HepG2 (cell line): ENCODE data around the gene HIGD1C. TPM values are rescaled to one million over a fixed set of nuclear protein-coding genes. Genes with fewer than 3 reads are reported as not detected.

Experiments
- ARNTL ChIP-seq: sonication (generic); formaldehyde crosslinking; IDR thresholded peaks from 2 replicates; pipeline ENCODE4 v1.4.0; 2020; ENCODE audit warnings: mild to moderate bottlenecking, missing genetic modification reagents
- ASH2L ChIP-seq: fragments of 300-600, 200-600 bp; sonication (generic); IDR thresholded peaks from 2 replicates; pipeline ENCODE4 v1.7.0; 2017; ENCODE audit warnings: low read depth, mild to moderate bottlenecking, moderate library complexity, mixed read lengths, low read length; ENCODE audit not compliant: insufficient read length
- BRD4 ChIP-seq: sonication (generic); formaldehyde crosslinking; IDR thresholded peaks from 2 replicates; pipeline ENCODE4 v1.4.0; 2020; ENCODE audit warnings: missing genetic modification reagents
- CEBPB ChIP-seq: IDR thresholded peaks from 2 replicates; pipeline ENCODE4 v1.6.1; 2011; ENCODE audit warnings: low read depth, low read length, improper control_type of control experiment, borderline replicate concordance
- CREB1 ChIP-seq, 2 experiments: fragments of 450-650 bp in 1 of 2; IDR thresholded peaks; 2 replicates each; pipeline ENCODE4 v1.6.1; 2016 to 2017; ENCODE audit warnings: control low read depth in 1 of 2, mild to moderate bottlenecking in 1 of 2, missing compliant biosample characterization in 1 of 2, missing genetic modification characterization in 1 of 2
- FOXK2 ChIP-seq: fragments of 450-650 bp; IDR thresholded peaks from 2 replicates; pipeline ENCODE4 v1.6.1; 2016
- MAFF ChIP-seq: IDR thresholded peaks from 2 replicates; pipeline ENCODE4 v1.6.1; 2011; ENCODE audit warnings: low read depth, low read length, improper control_type of control experiment
- MAFK ChIP-seq, 2 experiments: IDR thresholded peaks in 1 of 2; conservative IDR thresholded peaks in 1 of 2; 2 replicates each; pipeline ENCODE4 v1.6.1; 2011; ENCODE audit warnings: improper control_type of control experiment in 2 of 2, low read length in 2 of 2
- MATR3 ChIP-seq: sonication (generic); formaldehyde crosslinking; IDR thresholded peaks from 2 replicates; pipeline ENCODE4 v1.4.0; 2020; ENCODE audit warnings: missing genetic modification reagents
- NCOR1 ChIP-seq: fragments of 200-600 bp; sonication (generic); IDR thresholded peaks from 2 replicates; pipeline ENCODE4 v1.7.0; 2017; ENCODE audit warnings: antibody characterized with exemption, low read length, borderline replicate concordance
- PPARG ChIP-seq: conservative IDR thresholded peaks from 2 replicates; pipeline ENCODE4 v1.6.1; 2016; ENCODE audit warnings: missing biosample characterization, missing genetic modification reagents
- PRDM4 ChIP-seq: sonication (generic); formaldehyde crosslinking; IDR thresholded peaks from 2 replicates; pipeline ENCODE4 v1.9.0; 2021; ENCODE audit warnings: missing genetic modification reagents, borderline replicate concordance
- SIX4 ChIP-seq: sonication (generic); formaldehyde crosslinking; IDR thresholded peaks from 2 replicates; pipeline ENCODE4 v1.4.0; 2020; ENCODE audit warnings: missing genetic modification reagents
- THAP9 ChIP-seq: sonication (generic); formaldehyde crosslinking; IDR thresholded peaks from 2 replicates; pipeline ENCODE4; 2020; ENCODE audit warnings: missing genetic modification reagents, mild to moderate bottlenecking, borderline replicate concordance
- WIZ ChIP-seq: sonication (generic); formaldehyde crosslinking; IDR thresholded peaks from 2 replicates; pipeline ENCODE4 v1.5.1; 2020; ENCODE audit warnings: mild to moderate bottlenecking, missing genetic modification reagents
- ZNF10 ChIP-seq: sonication (generic); formaldehyde crosslinking; IDR thresholded peaks from 2 replicates; pipeline ENCODE4 v1.4.0; 2020; ENCODE audit warnings: mild to moderate bottlenecking, low read depth, missing genetic modification reagents, borderline replicate concordance
- ZNF143 ChIP-seq: sonication (generic); formaldehyde crosslinking; IDR thresholded peaks from 2 replicates; pipeline ENCODE4 v1.4.0; 2020; ENCODE audit warnings: missing genetic modification reagents
- ZNF235 ChIP-seq: sonication (generic); formaldehyde crosslinking; IDR thresholded peaks from 2 replicates; pipeline ENCODE4 v1.8.1; 2023; ENCODE audit warnings: mild to moderate bottlenecking, missing genetic modification reagents, borderline replicate concordance
- ZNF256 ChIP-seq: sonication (generic); formaldehyde crosslinking; conservative IDR thresholded peaks from 2 replicates; pipeline ENCODE4 v1.4.0; 2020; ENCODE audit warnings: missing genetic modification reagents
- ZNF260 ChIP-seq: sonication (generic); formaldehyde crosslinking; IDR thresholded peaks from 2 replicates; pipeline ENCODE4 v1.4.0; 2020; ENCODE audit warnings: missing genetic modification reagents, low read depth, mild to moderate bottlenecking, borderline replicate concordance
- ZNF292 ChIP-seq: sonication (generic); formaldehyde crosslinking; IDR thresholded peaks from 2 replicates; pipeline ENCODE4 v1.8.1; 2022; ENCODE audit warnings: mild to moderate bottlenecking, low read depth, missing genetic modification reagents, borderline replicate concordance
- ZNF296 ChIP-seq: sonication (generic); formaldehyde crosslinking; conservative IDR thresholded peaks from 2 replicates; pipeline ENCODE4 v1.5.0; 2020; ENCODE audit warnings: mild to moderate bottlenecking, missing genetic modification reagents
- ZNF3 ChIP-seq: IDR thresholded peaks from 2 replicates; pipeline ENCODE4 v1.7.0; 2017; ENCODE audit warnings: inconsistent platforms
- ZNF333 ChIP-seq: sonication (generic); formaldehyde crosslinking; IDR thresholded peaks from 2 replicates; pipeline ENCODE4 v1.4.0; 2020; ENCODE audit warnings: mild to moderate bottlenecking, missing genetic modification reagents, borderline replicate concordance
- ZNF510 ChIP-seq: sonication (generic); formaldehyde crosslinking; IDR thresholded peaks from 2 replicates; pipeline ENCODE4 v1.4.0; 2020; ENCODE audit warnings: low read depth, mild to moderate bottlenecking, missing genetic modification reagents
- ZNF713 ChIP-seq: sonication (generic); formaldehyde crosslinking; IDR thresholded peaks from 2 replicates; pipeline ENCODE4 v1.4.0; 2020; ENCODE audit warnings: mild to moderate bottlenecking, missing genetic modification reagents
- polyA plus RNA-seq, 8 experiments: library from polyadenylated mRNA; depleted of rRNA in 3 of 8; stranded (reverse) in 7 of 8; unstranded in 1 of 8; fragments of >200 nt; fragmentation: Illumina TruSeq in 4 of 8; extraction: Trizol in 4 of 8; gene quantifications; 2 replicates each; pipeline versions ENCODE4 v1.2.1 to v1.2.3, GENCODE V29; 2011 to 2016; ENCODE audit warnings: low read depth in 4 of 8, missing spikeins in 1 of 8, mixed read lengths in 1 of 8; ENCODE audit not compliant: insufficient read depth in 1 of 8
- total RNA-seq, 5 experiments: library from RNA; depleted of rRNA; stranded (reverse); fragments of >200 nt; fragmentation: Illumina TruSeq; extraction: Trizol; gene quantifications; 2 replicates each; pipeline ENCODE4 v1.2.3, GENCODE V29; 2016; ENCODE audit warnings: low read depth in 1 of 5

The HIGD1C gene
- total and polyA plus RNA-seq, 2 of the 13 experiments (the other 11 are each of a cell fraction or from before 2014, with no cell fraction given): not detected

GRCh38 chr12:50934981-50935807, 17.1 kb upstream of the HIGD1C start (continued):
- no peak for TF ChIP-seq MATR3 (CRISPR knock-in tag)
- TF ChIP-seq CREB1 (IDR thresholded peaks at IDR 0.05): no peak
- TF ChIP-seq CREB1 (CRISPR knock-in tag; IDR thresholded peaks at IDR 0.05): peak; percentile 43; the same call in 1 of the 2 replicates
- TF ChIP-seq ZNF235 (CRISPR knock-in tag): no peak
- TF ChIP-seq ZNF260: no peak
- TF ChIP-seq THAP9 (CRISPR knock-in tag): no peak
- no peak for TF ChIP-seq ARNTL (CRISPR knock-in tag)
- no peak for TF ChIP-seq ZNF143 (CRISPR knock-in tag)
- TF ChIP-seq ZNF333: no peak
- no peak for TF ChIP-seq ZNF10 (CRISPR knock-in tag)
- no peak for TF ChIP-seq BRD4
- TF ChIP-seq ZNF296 (CRISPR knock-in tag): no peak
- TF ChIP-seq WIZ: no peak
- no peak for TF ChIP-seq SIX4 (CRISPR knock-in tag)
- peak; percentile 92 for TF ChIP-seq ASH2L
- TF ChIP-seq CEBPB: peak; percentile 45; the same call in 1 of the 2 replicates
- no peak for TF ChIP-seq ZNF713 (CRISPR knock-in tag)
- TF ChIP-seq NCOR1: peak; percentile 78
- TF ChIP-seq FOXK2: no peak
- TF ChIP-seq ZNF510 (CRISPR knock-in tag): no peak
- no peak for TF ChIP-seq ZNF3
- TF ChIP-seq ZNF292: no peak
- TF ChIP-seq MAFF: no peak
- no peak for TF ChIP-seq ZNF256
- peak; percentile 98 for TF ChIP-seq PPARG (CRISPR knock-in tag)
- TF ChIP-seq MAFK (conservative IDR thresholded peaks at IDR 0.05 in 1 of 2, IDR thresholded peaks at IDR 0.05 in 1 of 2; ENCODE audit: low read length in 2 of 2): no peak
- no peak for TF ChIP-seq PRDM4 (CRISPR knock-in tag)
